HL-60 (cell line): ENCODE measurements around the gene C12orf75.

Source experiments
- CTCF ChIP-seq: IDR thresholded peaks from one replicate; pipeline ENCODE4 v1.5.1; 2011; ENCODE audit warnings: low read length, control low read depth, inconsistent platforms; ENCODE audit not compliant: insufficient read depth
- GABPA ChIP-seq: IDR thresholded peaks from 2 replicates; pipeline ENCODE4 v1.6.1; 2012; ENCODE audit warnings: low read depth
- POLR2AphosphoS5 ChIP-seq: IDR thresholded peaks from 2 replicates; pipeline ENCODE4 v1.6.1; 2012; ENCODE audit warnings: low read depth

- TF ChIP-seq CTCF (no peak), POLR2AphosphoS5 (no peak), GABPA (no peak)
Measured at GRCh38 chr12:105341010-105341409, 10.5 kb downstream of the C12orf75 start.
